Measurements from ENCODE around the gene SLC44A5.
"Not testable (repeated sequence)": the region's sequence is repeated elsewhere in the genome, so short reads cannot be mapped to it uniquely, and the experiment has no call there.

The SLC44A5 gene

DNA sequence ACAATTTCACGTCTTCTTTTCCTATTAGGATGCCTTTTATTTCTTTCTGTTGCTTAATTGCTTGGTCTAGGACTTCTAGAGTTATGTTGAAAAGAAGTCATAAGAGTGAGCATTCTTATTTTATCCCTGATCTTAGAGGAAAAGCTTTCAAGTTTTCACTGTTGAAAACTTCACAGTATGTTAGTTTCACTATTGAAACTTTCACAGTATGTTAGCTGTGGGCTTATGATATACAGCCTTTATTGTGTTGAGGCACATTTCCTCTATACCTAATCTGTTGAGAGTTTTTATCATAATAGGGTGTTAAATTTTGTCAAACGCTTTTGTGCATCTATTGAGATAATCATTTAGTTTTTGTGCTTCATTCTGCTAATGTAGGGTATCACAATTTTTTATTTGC lies 249.7 kb downstream of the SLC44A5 start:
- no peak for DNase-seq (ENCODE audit: low spot score)

DNA sequence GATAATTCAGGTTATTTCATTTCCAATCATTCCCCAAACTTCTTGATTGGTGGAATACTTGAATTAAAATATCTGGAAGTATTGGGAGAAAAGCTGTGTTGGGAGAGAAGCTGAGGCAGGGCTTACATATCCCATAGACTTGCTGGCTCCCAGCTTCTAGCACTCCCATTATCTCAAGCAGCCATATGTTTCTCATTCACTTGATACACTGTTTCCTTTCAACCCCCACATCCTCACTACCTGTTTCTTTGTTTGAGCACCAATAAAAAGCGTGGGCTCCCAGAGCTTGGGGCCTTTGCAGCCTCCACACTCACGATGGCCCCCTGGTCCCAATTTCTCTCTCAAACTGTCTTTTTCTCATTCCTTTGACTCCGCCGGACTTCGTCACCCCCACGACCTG lies 256.6 kb downstream of the SLC44A5 start:
- DNase-seq (ENCODE audit: low spot score), result not testable (repeated sequence)

DNA sequence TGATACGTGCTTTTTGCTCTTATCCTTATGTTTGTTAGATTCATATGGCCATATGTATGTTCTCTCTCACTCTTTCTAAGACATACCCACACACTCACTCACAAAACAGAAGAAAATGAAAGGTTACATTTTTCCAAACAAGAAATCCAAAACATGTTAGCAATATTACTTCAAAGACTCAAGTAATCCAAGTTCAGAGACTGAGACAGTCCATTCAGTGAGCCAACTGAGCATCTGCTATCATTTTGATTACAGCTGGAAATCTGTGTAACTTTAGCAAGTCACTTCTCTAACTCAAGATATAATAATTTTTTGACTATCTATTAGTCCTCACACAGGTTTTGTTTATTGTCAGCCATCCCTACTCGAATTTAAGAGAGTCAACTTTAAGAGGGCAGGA lies 257.9 kb downstream of the SLC44A5 start:
- DNase-seq (ENCODE audit: low spot score), result no peak

- DNase-seq (ENCODE audit: low spot score), result no peak
These were observed 265.2 kb downstream of the SLC44A5 start for GRCh38 chr1:75345538-75346292.

DNA sequence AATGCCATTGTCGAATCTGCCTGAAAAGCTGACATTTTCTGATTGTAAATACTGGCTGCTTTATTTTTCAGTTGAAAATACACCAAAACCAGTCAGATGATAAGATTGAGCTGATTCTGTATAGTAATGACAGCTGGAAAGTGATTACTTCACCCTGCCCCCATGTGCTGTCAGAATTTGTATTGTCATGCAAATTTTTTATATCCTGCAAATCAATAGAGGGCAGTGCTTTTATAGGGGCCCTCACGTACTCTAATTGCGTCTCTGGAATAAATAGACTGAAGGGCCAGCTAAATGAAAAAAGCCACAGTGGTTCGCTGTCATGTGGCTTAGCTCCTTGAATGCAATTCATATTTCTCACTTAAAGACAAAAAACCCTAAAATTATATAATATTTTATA lies 268.1 kb downstream of the SLC44A5 start:
- no peak for DNase-seq (ENCODE audit: low spot score)

DNA sequence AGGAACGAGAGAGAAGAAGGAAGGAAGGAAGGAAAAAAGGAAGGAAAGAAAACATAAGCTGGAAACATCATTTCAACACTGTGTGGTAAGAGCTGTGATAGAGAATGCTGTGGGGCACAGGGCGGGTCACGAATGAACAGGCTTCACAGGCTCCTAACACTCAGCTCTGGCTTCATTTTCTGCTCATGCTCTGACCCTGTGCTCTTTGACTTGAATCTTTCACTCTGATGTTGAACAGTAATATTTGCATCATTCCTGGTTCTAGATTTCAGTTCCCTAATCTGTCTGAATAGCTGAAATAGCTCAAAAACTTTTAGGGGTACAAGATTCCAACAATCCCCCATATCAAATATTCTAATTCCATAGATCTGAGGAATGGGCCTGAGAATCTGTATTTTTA lies 269.4 kb downstream of the SLC44A5 start:
- no peak for DNase-seq (ENCODE audit: low spot score)

- DNase-seq (ENCODE audit: low spot score), result no peak
These were observed 272.1 kb downstream of the SLC44A5 start for GRCh38 chr1:75338616-75339483.

- no peak for DNase-seq (ENCODE audit: low spot score)
These were observed 276.0 kb downstream of the SLC44A5 start for GRCh38 chr1:75334876-75335389.

DNA sequence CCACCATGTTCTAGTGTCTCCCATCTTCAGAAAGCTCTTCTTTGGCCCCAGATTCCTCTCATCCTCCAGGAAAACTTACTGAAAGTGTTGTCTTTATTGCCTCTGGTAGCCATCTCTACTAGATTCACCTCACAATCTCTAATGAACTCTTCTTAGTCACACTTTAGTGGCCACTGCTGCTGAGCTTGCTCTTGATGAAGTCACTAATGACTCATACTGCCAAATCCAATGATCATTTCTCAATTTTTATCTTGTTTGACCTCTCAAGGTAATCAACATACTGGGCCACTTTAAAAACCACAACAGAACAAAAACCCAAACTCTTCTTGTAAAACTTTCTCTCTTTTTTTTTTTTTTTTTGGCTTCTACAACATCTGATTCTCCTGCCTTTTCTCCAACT lies 280.3 kb downstream of the SLC44A5 start:
- no peak for DNase-seq (ENCODE audit: low spot score)

DNA sequence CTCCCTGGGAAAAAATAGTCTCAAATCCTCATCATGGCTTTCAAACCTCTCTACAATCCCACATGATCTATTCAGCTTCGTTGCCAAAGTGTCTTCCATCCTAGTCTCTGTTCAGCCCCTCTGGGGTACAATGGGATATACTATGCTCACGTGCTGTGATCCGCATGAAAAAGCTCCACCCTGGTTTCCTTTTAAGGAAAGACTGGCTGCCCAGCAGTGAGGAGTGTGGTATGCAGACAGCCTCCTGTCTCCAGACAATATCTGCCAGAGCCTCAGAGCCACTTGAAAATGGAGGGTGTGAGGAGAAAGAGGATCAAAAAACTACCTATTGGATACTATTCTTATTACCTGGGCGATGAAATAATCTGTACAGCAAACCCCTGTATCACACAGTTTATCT lies 282.2 kb downstream of the SLC44A5 start:
- peak; percentile 41 for DNase-seq (ENCODE audit: low spot score)

GRCh38 chr1:75327395-75327794 lies 283.5 kb downstream of the SLC44A5 start:
- DNase-seq (ENCODE audit: low spot score), result no peak

GRCh38 chr1:75317976-75318375 lies 292.9 kb downstream of the SLC44A5 start:
- DNase-seq (ENCODE audit: low spot score), result no peak

DNA sequence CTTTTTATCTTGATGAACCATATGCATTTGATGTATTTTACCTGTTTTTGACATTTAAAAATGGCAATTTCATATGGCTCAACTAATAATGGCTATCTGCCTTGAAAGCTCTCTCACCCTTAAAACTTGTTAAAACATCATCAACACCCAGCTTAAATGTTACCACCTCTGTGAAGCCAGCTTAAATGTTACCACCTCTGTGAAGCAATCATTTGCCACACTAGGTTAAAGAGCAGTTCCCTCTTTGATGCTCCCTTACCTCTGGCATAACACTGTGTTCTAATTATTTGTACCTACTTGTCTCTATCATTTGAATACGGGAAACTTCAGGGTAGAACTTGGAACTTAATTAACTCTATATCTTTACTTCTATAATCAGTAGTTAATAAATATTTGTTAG lies 294.7 kb downstream of the SLC44A5 start:
- DNase-seq (ENCODE audit: low spot score), result no peak

DNA sequence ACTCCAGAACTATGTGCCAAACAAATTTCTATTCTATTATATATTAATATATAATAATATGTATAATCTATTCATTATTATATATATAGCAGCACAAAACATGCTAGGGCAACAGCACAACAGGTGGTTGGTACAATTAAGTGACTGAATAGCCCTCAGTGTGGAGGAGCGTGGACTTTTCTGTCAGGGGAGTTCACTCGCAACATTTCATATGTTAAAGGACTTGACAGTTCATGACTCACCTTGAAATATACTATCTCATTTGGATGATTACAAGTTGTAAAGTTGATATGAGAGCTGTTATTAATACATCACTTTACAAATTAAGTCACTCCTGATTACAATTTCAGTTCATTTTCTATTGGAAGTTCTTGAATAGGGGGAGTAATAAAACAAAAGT lies 298.3 kb downstream of the SLC44A5 start:
- DNase-seq (ENCODE audit: low spot score), result no peak

- no peak for DNase-seq (ENCODE audit: low spot score)
These were observed 300.8 kb downstream of the SLC44A5 start for GRCh38 chr1:75310067-75310466.

GRCh38 chr1:75308365-75308764 lies 302.5 kb downstream of the SLC44A5 start:
- DNase-seq (ENCODE audit: low spot score), result no peak

DNA sequence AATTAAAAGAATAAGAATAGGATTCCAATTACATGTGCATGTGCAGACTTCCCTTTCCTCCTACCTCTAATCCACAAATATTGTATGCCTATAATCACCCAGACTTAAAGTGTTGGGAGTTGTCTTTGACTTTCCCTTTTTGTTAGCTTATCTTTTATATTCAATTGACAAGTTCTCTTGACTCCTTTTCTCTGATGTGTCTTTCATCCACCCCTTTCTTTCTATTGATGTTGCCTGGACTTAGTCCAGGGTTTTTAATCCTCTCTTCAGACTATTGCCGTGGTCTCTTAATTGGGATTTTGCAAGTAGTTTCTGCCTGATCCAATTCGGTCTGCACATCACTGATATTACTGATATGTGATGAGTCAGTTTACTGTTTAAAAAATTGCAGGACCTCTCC lies 305.9 kb downstream of the SLC44A5 start:
- no peak for DNase-seq (ENCODE audit: low spot score)

DNA sequence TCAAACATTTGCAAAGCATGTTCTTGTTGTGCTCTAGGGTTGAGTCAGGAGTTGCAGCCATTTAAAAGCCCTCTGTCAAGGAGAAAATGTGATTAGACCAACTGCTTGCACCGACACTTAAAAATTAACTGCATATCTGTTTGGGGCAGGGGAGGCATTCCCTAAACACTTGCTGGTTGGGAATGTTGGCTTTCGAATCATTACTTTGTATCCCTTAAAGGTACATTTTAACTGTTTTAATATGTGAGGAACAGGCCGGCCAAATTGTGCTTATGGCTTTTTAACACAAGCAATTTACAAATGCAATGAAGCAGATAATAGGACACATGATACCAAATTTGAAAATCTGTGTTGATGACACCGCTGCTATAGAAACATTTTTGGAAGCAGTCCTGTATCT lies 317.6 kb downstream of the SLC44A5 start:
- DNase-seq (ENCODE audit: low spot score), result no peak

GRCh38 chr1:75292013-75292412 lies 318.9 kb downstream of the SLC44A5 start:
- no peak for DNase-seq (ENCODE audit: low spot score)

GRCh38 chr1:75276385-75276784 lies 334.5 kb downstream of the SLC44A5 start:
- DNase-seq (ENCODE audit: low spot score), result no peak

DNA sequence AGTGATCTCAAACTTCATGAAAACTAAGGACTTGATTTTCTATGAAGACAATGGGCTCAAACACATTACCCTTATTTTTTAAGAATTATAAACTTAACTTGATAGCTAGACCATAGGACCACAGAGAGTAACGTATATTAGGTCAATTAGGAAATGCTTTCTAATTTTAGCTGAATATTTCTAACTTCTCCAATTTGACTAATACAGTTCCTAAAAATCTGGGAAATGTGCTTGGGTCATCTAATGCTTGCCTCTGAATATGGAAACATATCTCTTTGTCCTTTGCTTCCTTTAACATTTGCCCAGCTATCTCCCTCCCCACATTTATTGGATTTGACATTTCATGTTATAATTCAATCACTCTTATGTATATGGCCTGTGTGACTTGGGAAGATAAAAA lies 335.3 kb downstream of the SLC44A5 start:
- no peak for DNase-seq (ENCODE audit: low spot score)

DNA sequence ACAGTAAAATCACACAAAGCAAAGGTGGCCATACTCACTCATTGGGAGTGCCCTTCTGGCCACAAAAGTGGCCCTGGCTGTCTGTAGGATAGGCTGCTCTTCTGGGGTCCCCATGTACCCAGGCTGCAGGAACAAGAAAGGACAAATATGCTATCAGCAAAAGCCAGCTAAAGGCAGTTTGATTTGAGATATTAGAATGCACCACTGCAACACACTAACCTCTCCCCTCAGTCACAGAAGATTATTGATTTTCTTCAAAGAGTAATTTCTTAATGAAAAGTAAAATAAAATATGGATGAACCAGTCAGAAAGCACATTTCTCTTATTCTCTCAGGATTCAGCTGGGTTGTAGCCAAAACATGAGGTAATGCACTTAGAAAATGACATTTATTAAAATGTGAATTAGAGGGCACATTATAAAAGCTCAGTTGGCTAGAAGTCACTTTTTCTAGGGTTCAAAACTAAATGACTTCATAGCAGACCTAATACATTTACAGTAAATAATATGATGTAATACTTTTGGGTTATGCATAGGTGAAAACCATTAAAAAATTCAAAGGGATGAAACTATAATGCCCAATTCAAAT lies 335.9 kb downstream of the SLC44A5 start:
- DNase-seq (ENCODE audit: low spot score), result no peak

DNA sequence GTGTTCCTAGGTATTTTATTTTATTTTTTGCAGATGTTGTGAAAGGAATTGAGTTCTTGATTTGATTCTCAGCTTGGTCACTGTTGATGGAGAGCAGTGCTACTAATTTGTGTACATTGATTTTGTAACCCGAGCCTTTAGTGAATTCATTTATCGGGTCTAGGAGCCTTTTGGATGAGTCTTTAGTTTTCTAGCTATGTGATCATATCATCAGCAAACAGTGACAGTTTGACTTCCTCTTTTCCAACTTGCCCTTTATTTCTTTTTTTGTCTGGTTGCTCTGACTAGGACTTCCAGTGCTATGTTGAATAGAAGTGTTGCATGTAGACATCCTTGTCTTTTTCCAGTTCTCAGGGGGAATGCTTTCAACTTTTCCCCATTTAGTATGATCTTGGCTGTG lies 337.8 kb downstream of the SLC44A5 start:
- DNase-seq (ENCODE audit: low spot score), result no peak

Measured in D341Med (cell line).